Fibroblast of mammary gland (primary cell): ENCODE results near the gene NMRK1.

Experiments used
- DNase-seq: peaks from one replicate; pipeline ENCODE4 v3.0.0-alpha.2; 2010; ENCODE audit warnings: low read depth
- H3K4me3 ChIP-seq: 2 replicates; pipeline ENCODE4 v1.5.1; 2011; ENCODE audit warnings: low read depth, mild to moderate bottlenecking, low read length, moderate library complexity; ENCODE audit not compliant: control insufficient read depth
- CTCF ChIP-seq: conservative IDR thresholded peaks from 2 replicates; pipeline ENCODE4 v1.5.1; 2011; ENCODE audit warnings: low read depth, low read length, inconsistent platforms; ENCODE audit not compliant: control insufficient read depth, insufficient read depth

The NMRK1 gene

GRCh38 chr9:75089373-75089766 is 1.4 kb upstream of the NMRK1 start:
- no peak for TF ChIP-seq CTCF
- H3K4me3 ChIP-seq = peak overlapping the region; percentile 89
- no peak for DNase-seq

GRCh38 chr9:75088646-75089372 is 854 bp upstream of the NMRK1 start:
- H3K4me3 ChIP-seq = peak overlapping the region; percentile 89
- TF ChIP-seq CTCF = peak; percentile 51
- peak; percentile 74 for DNase-seq

GRCh38 chr9:75087289-75087823 is 599 bp downstream of the NMRK1 start:
- TF ChIP-seq CTCF = no peak
- peak; percentile 49 for DNase-seq
- peak overlapping the region; percentile 90 for H3K4me3 ChIP-seq

- peak overlapping the region; percentile 90 for H3K4me3 ChIP-seq
- DNase-seq = no peak
- no peak for TF ChIP-seq CTCF
Measured at GRCh38 chr9:75086541-75087288, 1.2 kb downstream of the NMRK1 start.

GRCh38 chr9:75085640-75086039 is 2.3 kb downstream of the NMRK1 start:
- no peak for TF ChIP-seq CTCF
- DNase-seq = no peak
- no peak overlapping the region for H3K4me3 ChIP-seq

GRCh38 chr9:75084081-75084672 is 3.8 kb downstream of the NMRK1 start:
- no peak for TF ChIP-seq CTCF
- H3K4me3 ChIP-seq = no peak overlapping the region
- no peak for DNase-seq
